Measurements from ENCODE around the gene CALML5. TPM values are rescaled to one million over a fixed set of nuclear protein-coding genes. Genes with fewer than 3 reads are reported as not detected.

Gene CALML5
- total RNA-seq, 1 experiment from 2014 or later = not detected

DNA sequence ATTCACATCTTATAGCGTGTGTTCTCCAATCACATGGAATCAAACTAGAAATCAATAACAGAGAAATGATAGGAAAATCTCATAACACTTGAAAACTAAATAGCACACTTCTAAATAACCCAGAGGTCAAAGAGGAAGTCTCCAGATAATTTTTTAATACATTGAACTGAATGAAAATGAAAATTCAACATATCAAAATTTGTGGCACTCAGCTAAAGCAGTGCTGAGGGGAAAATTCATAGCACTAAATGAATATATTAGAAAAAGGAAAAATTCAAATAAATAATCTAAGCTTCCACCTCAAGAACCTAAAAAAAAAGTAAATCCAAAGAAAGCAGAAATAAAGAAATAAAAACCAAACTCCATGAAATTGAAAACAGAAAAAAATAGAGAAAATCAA lies 42.7 kb upstream of the CALML5 start:
- TF ChIP-seq, protein P1, sequence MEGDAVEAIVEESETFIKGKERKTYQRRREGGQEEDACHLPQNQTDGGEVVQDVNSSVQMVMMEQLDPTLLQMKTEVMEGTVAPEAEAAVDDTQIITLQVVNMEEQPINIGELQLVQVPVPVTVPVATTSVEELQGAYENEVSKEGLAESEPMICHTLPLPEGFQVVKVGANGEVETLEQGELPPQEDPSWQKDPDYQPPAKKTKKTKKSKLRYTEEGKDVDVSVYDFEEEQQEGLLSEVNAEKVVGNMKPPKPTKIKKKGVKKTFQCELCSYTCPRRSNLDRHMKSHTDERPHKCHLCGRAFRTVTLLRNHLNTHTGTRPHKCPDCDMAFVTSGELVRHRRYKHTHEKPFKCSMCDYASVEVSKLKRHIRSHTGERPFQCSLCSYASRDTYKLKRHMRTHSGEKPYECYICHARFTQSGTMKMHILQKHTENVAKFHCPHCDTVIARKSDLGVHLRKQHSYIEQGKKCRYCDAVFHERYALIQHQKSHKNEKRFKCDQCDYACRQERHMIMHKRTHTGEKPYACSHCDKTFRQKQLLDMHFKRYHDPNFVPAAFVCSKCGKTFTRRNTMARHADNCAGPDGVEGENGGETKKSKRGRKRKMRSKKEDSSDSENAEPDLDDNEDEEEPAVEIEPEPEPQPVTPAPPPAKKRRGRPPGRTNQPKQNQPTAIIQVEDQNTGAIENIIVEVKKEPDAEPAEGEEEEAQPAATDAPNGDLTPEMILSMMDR (conservative IDR thresholded peaks at IDR 0.05; ENCODE audit: low read depth, low read length) = no peak
- TF ChIP-seq EZH2 (IDR thresholded peaks at IDR 0.05; ENCODE audit: borderline replicate concordance, low read depth, low read length, poor library complexity, severe bottlenecking) = no peak
- DNase-seq (ENCODE audit: low spot score) = no peak
- POLR2A ChIA-PET (ENCODE audit: low non-redundant PET) = no interaction called here
- intact Hi-C loops (cut with micrococcal nuclease; ENCODE audit: unreplicated experiment) = no loop called here
- H3K36me3 ChIP-seq (ENCODE audit: insufficient read depth, low read length, poor library complexity, severe bottlenecking) = no peaks in the 10 kb centered on the region
- no peaks in the 10 kb centered on the region for H3K4me1 ChIP-seq (ENCODE audit: insufficient read depth, low read length, poor library complexity, severe bottlenecking)
- no TSS peak for BruUV-seq (replicated peaks)
- no peaks in the 10 kb centered on the region for H3K27me3 ChIP-seq (replicated peaks; ENCODE audit: insufficient read depth, low read depth, low read length, poor library complexity)
- CTCF ChIA-PET = no interaction called here
- peaks cover 11% of the 10 kb centered on the region for H3K9me3 ChIP-seq (ENCODE audit: low read depth, low read length, poor library complexity, severe bottlenecking)
- no peak overlapping the region for H3K27ac ChIP-seq (ENCODE audit: low read depth, low read length, poor library complexity, severe bottlenecking)
- H3K4me3 ChIP-seq (ENCODE audit: low read depth, low read length, poor library complexity, severe bottlenecking) = no peak overlapping the region

DNA sequence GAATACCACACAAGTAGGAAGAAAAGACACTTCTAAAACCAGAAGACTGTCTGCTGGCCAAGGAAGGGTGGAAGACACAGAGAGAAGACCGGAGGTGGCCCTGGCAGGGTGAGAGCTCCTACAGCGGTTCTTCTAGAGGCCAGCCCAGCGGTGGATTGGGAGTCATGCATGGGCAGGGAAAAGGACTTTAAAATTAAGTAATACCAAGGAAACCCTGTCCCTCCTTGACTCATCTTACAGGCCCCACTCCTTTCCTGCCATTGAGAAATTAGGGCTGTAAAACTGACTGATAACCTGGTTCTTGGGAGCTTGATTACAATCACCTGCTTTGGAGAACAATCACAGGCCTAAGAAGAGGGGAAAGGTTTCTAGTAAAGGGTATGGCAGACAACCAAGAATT lies 41.5 kb upstream of the CALML5 start:
- no peak for DNase-seq (ENCODE audit: low spot score)
- H3K9me3 ChIP-seq (ENCODE audit: low read depth, low read length, poor library complexity, severe bottlenecking) = peaks cover 11% of the 10 kb centered on the region
- no TSS peak for BruUV-seq (replicated peaks)
- TF ChIP-seq, protein P1 (conservative IDR thresholded peaks at IDR 0.05; ENCODE audit: low read depth, low read length) = no peak
- no peak for TF ChIP-seq EZH2 (IDR thresholded peaks at IDR 0.05; ENCODE audit: borderline replicate concordance, low read depth, low read length, poor library complexity, severe bottlenecking)
- CTCF ChIA-PET = no interaction called here
- intact Hi-C loops (cut with micrococcal nuclease; ENCODE audit: unreplicated experiment) = no loop called here
- no peaks in the 10 kb centered on the region for H3K4me1 ChIP-seq (ENCODE audit: insufficient read depth, low read length, poor library complexity, severe bottlenecking)
- POLR2A ChIA-PET (ENCODE audit: low non-redundant PET) = no interaction called here
- H3K27me3 ChIP-seq (replicated peaks; ENCODE audit: insufficient read depth, low read depth, low read length, poor library complexity) = no peaks in the 10 kb centered on the region
- H3K4me3 ChIP-seq (ENCODE audit: low read depth, low read length, poor library complexity, severe bottlenecking) = no peak overlapping the region
- H3K36me3 ChIP-seq (ENCODE audit: insufficient read depth, low read length, poor library complexity, severe bottlenecking) = no peaks in the 10 kb centered on the region
- no peak overlapping the region for H3K27ac ChIP-seq (ENCODE audit: low read depth, low read length, poor library complexity, severe bottlenecking)

DNA sequence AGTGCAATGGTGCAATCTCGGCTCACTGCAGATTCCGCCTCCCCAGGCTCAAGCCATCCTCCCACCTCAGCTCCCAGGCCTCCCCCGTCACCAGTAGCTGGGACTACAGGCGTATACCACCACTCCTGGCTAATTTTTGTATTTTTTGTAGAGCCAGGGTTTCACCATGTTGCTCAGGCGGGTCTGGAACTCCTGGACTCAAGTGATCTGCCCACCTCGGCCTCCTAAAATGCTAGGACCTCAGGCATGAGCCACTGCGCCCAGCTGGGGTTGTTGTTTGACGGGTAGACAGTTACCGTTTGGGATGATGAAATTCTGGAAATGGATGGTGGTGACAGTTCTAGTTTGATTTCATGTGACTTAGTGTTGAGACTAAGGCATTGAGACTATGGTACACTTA lies 40.7 kb upstream of the CALML5 start:
- Histone ChIP-seq H3K9me3 (ENCODE audit: low read depth, low read length, poor library complexity, severe bottlenecking) (peaks cover 11% of the 10 kb centered on the region), H3K4me3 (ENCODE audit: low read depth, low read length, poor library complexity, severe bottlenecking) (no peak overlapping the region), H3K4me1 (ENCODE audit: insufficient read depth, low read length, poor library complexity, severe bottlenecking) (no peaks in the 10 kb centered on the region), H3K27ac (ENCODE audit: low read depth, low read length, poor library complexity, severe bottlenecking) (no peak overlapping the region), H3K36me3 (ENCODE audit: insufficient read depth, low read length, poor library complexity, severe bottlenecking) (no peaks in the 10 kb centered on the region), H3K27me3 (replicated peaks; ENCODE audit: insufficient read depth, low read depth, low read length, poor library complexity) (no peaks in the 10 kb centered on the region)
- BruUV-seq (replicated peaks) = no TSS peak
- ChIA-PET CTCF (no interaction called here), POLR2A (ENCODE audit: low non-redundant PET) (no interaction called here)
- intact Hi-C loops (cut with micrococcal nuclease; ENCODE audit: unreplicated experiment) = no loop called here
- no peak for DNase-seq (ENCODE audit: low spot score)
- no peak for TF ChIP-seq EZH2 (IDR thresholded peaks at IDR 0.05; ENCODE audit: borderline replicate concordance, low read depth, low read length, poor library complexity, severe bottlenecking)
- TF ChIP-seq, protein P1 (conservative IDR thresholded peaks at IDR 0.05; ENCODE audit: low read depth, low read length) = no peak

Measured in A673 (cell line).